PFSK-1 (cell line): ENCODE data around the gene HEXIM1.

ENCODE experiments used
- FOXP2 ChIP-seq: optimal IDR thresholded peaks from 2 replicates; pipeline ENCODE3; 2011; ENCODE audit warnings: borderline replicate concordance, control low read depth, inconsistent platforms; ENCODE audit not compliant: insufficient read depth; ENCODE audit errors: extremely low read length, extremely low read depth
- POLR2AphosphoS5 ChIP-seq: IDR thresholded peaks from 2 replicates; pipeline ENCODE4 v1.6.1; 2012; ENCODE audit warnings: low read depth, mild to moderate bottlenecking, control low read depth, low read length, moderate library complexity

DNA sequence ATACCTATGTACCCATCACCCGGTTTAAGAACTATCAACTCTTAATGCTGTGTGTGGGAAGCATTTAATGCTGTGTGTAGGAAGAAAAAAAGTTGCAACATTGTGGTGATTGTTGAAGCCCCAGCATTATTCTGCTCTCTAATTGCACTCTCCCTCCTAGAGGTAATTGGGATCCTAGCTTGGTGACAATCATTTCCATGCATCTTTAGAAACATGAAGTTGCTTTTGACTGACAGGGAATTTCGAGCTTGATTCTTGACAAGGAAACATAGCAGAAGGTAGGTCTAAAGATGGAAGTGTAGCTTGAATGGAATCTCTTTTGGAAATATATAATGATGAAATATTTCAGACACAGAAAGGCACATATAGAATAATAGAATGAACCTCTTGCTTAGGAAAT is 40.7 kb downstream of the HEXIM1 start:
- TF ChIP-seq POLR2AphosphoS5 = no peak
- TF ChIP-seq FOXP2 = no peak
